ENCODE measurements around the gene TSC1. TPM values are rescaled to one million over a fixed set of nuclear protein-coding genes. Genes with fewer than 3 reads are reported as not detected.
A peak's percentile ranks its signal among the peaks of the same experiment; 100 is the strongest.

Gene TSC1
- total and polyA plus RNA-seq, 2 experiments from 2014 or later = 23.7 to 48.0 TPM

DNA sequence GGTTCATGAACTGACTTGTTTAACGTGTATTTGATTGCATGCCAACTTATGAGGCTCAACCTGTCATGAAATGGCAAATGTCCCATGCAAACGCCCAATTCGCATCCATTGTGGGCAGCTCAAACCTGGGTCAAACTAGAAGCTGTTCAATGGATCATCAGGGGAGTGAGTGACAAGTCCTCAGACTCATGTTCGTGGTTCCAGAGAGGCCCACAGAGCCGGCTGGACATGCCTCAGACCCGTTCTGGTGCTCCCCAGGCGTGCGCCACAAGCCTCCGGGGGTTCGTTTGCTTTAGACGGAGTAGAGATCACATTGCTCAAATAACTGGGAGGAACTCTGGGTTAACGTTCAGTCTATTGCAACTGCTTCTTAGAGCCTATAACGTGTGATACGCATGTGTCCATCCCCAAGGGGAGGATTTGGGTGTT lies 49.1 kb upstream of the TSC1 start:
- Mint-ChIP-seq H3K9me3 (no peaks in the 10 kb centered on the region), H3K27ac (no peak overlapping the region), H3K36me3 (ENCODE audit: low read depth) (no peaks in the 10 kb centered on the region; the same call in 2 of the 3 replicates), H3K27me3 (ENCODE audit: insufficient read depth, low read depth, poor library complexity) (peaks cover 13% of the 10 kb centered on the region), H3K4me1 (peaks cover 30% of the 10 kb centered on the region), H3K4me3 (no peak overlapping the region)
- peaks cover 13% of the 10 kb centered on the region; the same call in 1 of the 2 replicates for H3K4me1 ChIP-seq (ENCODE audit: insufficient read depth)
- no peaks in the 10 kb centered on the region for H3F3A ChIP-seq (replicated peaks; ENCODE audit: low read depth)
- DNase-seq (ENCODE audit: low spot score) (no peak), ATAC-seq (no peak)
- H3K9me2 ChIP-seq (ENCODE audit: insufficient read depth) = no peaks in the 10 kb centered on the region
- peak overlapping the region; percentile 85 for H2AFZ ChIP-seq
- H3K4me2 ChIP-seq = 0 out of 2 replicates have a peak overlapping the region, but pooled peaks have one; percentile 60
- no peaks in the 10 kb centered on the region for H3K79me2 ChIP-seq (replicated peaks; ENCODE audit: insufficient read depth)
- H3K27ac ChIP-seq (ENCODE audit: low read depth) = no peak overlapping the region
- H3K4me3 ChIP-seq = no peak overlapping the region
- TF ChIP-seq, protein P1, sequence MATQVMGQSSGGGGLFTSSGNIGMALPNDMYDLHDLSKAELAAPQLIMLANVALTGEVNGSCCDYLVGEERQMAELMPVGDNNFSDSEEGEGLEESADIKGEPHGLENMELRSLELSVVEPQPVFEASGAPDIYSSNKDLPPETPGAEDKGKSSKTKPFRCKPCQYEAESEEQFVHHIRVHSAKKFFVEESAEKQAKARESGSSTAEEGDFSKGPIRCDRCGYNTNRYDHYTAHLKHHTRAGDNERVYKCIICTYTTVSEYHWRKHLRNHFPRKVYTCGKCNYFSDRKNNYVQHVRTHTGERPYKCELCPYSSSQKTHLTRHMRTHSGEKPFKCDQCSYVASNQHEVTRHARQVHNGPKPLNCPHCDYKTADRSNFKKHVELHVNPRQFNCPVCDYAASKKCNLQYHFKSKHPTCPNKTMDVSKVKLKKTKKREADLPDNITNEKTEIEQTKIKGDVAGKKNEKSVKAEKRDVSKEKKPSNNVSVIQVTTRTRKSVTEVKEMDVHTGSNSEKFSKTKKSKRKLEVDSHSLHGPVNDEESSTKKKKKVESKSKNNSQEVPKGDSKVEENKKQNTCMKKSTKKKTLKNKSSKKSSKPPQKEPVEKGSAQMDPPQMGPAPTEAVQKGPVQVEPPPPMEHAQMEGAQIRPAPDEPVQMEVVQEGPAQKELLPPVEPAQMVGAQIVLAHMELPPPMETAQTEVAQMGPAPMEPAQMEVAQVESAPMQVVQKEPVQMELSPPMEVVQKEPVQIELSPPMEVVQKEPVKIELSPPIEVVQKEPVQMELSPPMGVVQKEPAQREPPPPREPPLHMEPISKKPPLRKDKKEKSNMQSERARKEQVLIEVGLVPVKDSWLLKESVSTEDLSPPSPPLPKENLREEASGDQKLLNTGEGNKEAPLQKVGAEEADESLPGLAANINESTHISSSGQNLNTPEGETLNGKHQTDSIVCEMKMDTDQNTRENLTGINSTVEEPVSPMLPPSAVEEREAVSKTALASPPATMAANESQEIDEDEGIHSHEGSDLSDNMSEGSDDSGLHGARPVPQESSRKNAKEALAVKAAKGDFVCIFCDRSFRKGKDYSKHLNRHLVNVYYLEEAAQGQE (IDR thresholded peaks at IDR 0.05; ENCODE audit: unreplicated experiment) = no peak
- TF ChIP-seq CREB1 (CRISPR knock-in tag; IDR thresholded peaks at IDR 0.05; ENCODE audit: low read depth) = no peak
- TF ChIP-seq, protein P2, sequence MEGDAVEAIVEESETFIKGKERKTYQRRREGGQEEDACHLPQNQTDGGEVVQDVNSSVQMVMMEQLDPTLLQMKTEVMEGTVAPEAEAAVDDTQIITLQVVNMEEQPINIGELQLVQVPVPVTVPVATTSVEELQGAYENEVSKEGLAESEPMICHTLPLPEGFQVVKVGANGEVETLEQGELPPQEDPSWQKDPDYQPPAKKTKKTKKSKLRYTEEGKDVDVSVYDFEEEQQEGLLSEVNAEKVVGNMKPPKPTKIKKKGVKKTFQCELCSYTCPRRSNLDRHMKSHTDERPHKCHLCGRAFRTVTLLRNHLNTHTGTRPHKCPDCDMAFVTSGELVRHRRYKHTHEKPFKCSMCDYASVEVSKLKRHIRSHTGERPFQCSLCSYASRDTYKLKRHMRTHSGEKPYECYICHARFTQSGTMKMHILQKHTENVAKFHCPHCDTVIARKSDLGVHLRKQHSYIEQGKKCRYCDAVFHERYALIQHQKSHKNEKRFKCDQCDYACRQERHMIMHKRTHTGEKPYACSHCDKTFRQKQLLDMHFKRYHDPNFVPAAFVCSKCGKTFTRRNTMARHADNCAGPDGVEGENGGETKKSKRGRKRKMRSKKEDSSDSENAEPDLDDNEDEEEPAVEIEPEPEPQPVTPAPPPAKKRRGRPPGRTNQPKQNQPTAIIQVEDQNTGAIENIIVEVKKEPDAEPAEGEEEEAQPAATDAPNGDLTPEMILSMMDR (conservative IDR thresholded peaks at IDR 0.05; ENCODE audit: low read depth in 2 of 2) = no peak
- TF ChIP-seq, protein P3, sequence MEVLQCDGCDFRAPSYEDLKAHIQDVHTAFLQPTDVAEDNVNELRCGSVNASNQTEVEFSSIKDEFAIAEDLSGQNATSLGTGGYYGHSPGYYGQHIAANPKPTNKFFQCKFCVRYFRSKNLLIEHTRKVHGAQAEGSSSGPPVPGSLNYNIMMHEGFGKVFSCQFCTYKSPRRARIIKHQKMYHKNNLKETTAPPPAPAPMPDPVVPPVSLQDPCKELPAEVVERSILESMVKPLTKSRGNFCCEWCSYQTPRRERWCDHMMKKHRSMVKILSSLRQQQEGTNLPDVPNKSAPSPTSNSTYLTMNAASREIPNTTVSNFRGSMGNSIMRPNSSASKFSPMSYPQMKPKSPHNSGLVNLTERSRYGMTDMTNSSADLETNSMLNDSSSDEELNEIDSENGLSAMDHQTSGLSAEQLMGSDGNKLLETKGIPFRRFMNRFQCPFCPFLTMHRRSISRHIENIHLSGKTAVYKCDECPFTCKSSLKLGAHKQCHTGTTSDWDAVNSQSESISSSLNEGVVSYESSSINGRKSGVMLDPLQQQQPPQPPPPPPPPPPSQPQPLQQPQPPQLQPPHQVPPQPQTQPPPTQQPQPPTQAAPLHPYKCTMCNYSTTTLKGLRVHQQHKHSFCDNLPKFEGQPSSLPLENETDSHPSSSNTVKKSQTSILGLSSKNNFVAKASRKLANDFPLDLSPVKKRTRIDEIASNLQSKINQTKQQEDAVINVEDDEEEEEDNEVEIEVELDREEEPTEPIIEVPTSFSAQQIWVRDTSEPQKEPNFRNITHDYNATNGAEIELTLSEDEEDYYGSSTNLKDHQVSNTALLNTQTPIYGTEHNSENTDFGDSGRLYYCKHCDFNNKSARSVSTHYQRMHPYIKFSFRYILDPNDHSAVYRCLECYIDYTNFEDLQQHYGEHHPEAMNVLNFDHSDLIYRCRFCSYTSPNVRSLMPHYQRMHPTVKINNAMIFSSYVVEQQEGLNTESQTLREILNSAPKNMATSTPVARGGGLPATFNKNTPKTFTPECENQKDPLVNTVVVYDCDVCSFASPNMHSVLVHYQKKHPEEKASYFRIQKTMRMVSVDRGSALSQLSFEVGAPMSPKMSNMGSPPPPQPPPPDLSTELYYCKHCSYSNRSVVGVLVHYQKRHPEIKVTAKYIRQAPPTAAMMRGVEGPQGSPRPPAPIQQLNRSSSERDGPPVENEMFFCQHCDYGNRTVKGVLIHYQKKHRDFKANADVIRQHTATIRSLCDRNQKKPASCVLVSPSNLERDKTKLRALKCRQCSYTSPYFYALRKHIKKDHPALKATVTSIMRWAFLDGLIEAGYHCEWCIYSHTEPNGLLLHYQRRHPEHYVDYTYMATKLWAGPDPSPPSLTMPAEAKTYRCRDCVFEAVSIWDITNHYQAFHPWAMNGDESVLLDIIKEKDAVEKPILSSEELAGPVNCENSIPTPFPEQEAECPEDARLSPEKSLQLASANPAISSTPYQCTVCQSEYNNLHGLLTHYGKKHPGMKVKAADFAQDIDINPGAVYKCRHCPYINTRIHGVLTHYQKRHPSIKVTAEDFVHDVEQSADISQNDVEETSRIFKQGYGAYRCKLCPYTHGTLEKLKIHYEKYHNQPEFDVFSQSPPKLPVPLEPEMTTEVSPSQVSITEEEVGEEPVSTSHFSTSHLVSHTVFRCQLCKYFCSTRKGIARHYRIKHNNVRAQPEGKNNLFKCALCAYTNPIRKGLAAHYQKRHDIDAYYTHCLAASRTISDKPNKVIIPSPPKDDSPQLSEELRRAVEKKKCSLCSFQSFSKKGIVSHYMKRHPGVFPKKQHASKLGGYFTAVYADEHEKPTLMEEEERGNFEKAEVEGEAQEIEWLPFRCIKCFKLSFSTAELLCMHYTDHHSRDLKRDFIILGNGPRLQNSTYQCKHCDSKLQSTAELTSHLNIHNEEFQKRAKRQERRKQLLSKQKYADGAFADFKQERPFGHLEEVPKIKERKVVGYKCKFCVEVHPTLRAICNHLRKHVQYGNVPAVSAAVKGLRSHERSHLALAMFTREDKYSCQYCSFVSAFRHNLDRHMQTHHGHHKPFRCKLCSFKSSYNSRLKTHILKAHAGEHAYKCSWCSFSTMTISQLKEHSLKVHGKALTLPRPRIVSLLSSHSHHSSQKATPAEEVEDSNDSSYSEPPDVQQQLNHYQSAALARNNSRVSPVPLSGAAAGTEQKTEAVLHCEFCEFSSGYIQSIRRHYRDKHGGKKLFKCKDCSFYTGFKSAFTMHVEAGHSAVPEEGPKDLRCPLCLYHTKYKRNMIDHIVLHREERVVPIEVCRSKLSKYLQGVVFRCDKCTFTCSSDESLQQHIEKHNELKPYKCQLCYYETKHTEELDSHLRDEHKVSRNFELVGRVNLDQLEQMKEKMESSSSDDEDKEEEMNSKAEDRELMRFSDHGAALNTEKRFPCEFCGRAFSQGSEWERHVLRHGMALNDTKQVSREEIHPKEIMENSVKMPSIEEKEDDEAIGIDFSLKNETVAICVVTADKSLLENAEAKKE (CRISPR knock-in tag; IDR thresholded peaks at IDR 0.05) = no peak
- no peaks in the 10 kb centered on the region for H3K36me3 ChIP-seq (ENCODE audit: insufficient read depth)
- no peaks in the 10 kb centered on the region for H4K20me1 ChIP-seq (replicated peaks; ENCODE audit: insufficient read depth)
- no peaks in the 10 kb centered on the region for H3K27me3 ChIP-seq (ENCODE audit: insufficient read depth)

Measured in GM23338 (cell line).